ENCODE measurements around the gene EXOC7. TPM values are rescaled to one million over a fixed set of nuclear protein-coding genes. Genes with fewer than 3 reads are reported as not detected.
A peak's percentile ranks its signal among the peaks of the same experiment; 100 is the strongest.

Gene EXOC7
- total RNA-seq, 1 donor from 2014 or later, result 80.1 TPM

GRCh38 chr17:76135810-76136188 lies 32.2 kb upstream of the EXOC7 start:
- Histone ChIP-seq H3K4me3 (ENCODE audit: low read depth, low read length) (no peak overlapping the region), H3K36me3 (ENCODE audit: control insufficient read depth, insufficient read depth, low read length) (no peaks in the 10 kb centered on the region), H3K27me3 (ENCODE audit: control insufficient read depth, insufficient read depth, low read length) (peaks cover 23% of the 10 kb centered on the region)
- DNase-seq (ENCODE audit: low read depth), result no peak
- TF ChIP-seq, protein P1, sequence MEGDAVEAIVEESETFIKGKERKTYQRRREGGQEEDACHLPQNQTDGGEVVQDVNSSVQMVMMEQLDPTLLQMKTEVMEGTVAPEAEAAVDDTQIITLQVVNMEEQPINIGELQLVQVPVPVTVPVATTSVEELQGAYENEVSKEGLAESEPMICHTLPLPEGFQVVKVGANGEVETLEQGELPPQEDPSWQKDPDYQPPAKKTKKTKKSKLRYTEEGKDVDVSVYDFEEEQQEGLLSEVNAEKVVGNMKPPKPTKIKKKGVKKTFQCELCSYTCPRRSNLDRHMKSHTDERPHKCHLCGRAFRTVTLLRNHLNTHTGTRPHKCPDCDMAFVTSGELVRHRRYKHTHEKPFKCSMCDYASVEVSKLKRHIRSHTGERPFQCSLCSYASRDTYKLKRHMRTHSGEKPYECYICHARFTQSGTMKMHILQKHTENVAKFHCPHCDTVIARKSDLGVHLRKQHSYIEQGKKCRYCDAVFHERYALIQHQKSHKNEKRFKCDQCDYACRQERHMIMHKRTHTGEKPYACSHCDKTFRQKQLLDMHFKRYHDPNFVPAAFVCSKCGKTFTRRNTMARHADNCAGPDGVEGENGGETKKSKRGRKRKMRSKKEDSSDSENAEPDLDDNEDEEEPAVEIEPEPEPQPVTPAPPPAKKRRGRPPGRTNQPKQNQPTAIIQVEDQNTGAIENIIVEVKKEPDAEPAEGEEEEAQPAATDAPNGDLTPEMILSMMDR (IDR thresholded peaks at IDR 0.05; ENCODE audit: insufficient read depth, low read length, poor library complexity, severe bottlenecking), result no peak

DNA sequence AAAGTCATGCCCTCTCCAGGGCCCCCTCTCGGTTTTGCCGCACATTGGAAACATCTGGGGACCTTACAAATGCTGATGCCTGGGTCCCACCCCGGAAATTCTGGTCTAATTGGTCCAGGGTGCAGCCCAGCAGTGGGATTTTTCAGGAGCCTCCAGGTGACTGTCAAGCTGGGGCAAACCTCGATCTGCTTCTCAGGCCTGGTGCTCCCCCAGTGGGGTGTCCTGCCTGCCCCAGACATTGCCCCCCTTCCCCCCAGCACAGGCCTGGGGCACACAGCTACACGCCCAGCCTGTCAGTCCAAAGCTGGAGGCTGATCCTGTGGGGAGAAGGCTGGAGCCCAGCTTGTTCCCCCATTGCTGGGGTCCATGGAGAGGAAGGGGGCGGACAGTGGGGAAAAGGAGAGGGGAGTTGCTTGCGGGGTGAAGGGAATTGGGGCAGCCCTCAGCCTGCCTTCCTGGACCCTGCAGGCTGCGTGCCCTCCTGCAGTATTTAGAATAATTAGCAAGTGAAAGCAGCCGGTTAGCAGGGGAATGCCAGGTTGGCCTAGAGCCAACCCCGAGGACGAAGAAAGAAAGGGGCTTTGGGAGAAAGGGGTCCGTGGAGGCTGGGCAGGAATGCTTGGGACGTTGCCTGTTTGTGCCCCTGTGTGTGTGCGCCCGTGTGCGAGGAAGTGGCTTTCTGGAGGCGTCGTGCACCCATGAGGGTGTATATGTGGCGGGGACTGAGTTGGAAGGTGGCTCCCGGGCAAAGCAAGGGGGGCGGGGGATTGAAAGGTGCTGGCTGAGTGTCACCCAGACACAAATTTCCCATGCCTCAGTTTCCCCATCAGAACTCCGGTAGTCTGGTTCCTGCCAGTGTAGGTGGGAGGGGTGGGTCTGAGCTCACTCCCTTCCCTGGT lies 31.6 kb upstream of the EXOC7 start:
- no peaks in the 10 kb centered on the region for H3K36me3 ChIP-seq (ENCODE audit: control insufficient read depth, insufficient read depth, low read length)
- no peak for DNase-seq (ENCODE audit: low read depth)
- no peak overlapping the region for H3K4me3 ChIP-seq (ENCODE audit: low read depth, low read length)
- peaks cover 17% of the 10 kb centered on the region for H3K27me3 ChIP-seq (ENCODE audit: control insufficient read depth, insufficient read depth, low read length)
- TF ChIP-seq, protein P1 (IDR thresholded peaks at IDR 0.05; ENCODE audit: insufficient read depth, low read length, poor library complexity, severe bottlenecking), result no peak

DNA sequence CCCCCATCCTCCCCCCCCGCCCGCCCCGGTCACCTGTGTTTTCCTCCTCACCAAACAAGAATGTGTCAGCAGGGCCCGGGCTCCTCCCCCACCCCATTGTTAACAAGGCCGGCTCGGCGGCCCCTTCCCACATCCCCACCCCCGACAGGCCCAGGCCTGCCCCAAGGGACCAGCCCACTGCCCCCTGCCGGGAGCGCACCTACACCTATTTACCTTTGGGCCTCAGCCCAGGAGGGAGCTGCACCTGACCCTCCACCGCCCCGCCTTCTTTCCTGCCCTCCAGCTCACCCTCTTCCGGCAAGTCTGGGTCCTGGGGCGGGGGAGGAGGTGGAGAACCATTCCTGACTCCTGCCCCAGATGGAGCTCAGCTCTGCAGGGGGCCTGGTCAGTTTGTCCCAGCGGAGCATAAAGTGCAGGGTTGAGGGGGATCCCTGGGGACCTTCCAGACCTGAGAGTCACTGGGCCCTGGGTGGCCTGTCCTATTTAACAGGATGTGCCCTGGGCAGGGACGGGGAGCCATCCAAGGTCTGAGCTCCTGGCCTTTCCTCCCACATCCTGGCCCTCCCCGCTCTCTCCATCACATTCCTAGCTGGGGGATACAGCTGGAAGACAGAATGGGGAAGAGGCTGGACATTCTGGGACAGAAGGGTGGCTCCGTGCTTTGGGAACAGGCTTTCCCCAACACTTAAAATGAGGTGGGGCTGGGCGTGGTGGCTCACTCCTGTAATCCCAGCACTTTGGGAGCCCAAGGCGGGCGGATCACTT lies 29.2 kb upstream of the EXOC7 start:
- peaks cover 6% of the 10 kb centered on the region for H3K27me3 ChIP-seq (ENCODE audit: control insufficient read depth, insufficient read depth, low read length)
- TF ChIP-seq, protein P1 (IDR thresholded peaks at IDR 0.05; ENCODE audit: insufficient read depth, low read length, poor library complexity, severe bottlenecking), result peak; percentile 15
- no peaks in the 10 kb centered on the region for H3K36me3 ChIP-seq (ENCODE audit: control insufficient read depth, insufficient read depth, low read length)
- DNase-seq (ENCODE audit: low read depth), result no peak
- no peak overlapping the region for H3K4me3 ChIP-seq (ENCODE audit: low read depth, low read length)

DNA sequence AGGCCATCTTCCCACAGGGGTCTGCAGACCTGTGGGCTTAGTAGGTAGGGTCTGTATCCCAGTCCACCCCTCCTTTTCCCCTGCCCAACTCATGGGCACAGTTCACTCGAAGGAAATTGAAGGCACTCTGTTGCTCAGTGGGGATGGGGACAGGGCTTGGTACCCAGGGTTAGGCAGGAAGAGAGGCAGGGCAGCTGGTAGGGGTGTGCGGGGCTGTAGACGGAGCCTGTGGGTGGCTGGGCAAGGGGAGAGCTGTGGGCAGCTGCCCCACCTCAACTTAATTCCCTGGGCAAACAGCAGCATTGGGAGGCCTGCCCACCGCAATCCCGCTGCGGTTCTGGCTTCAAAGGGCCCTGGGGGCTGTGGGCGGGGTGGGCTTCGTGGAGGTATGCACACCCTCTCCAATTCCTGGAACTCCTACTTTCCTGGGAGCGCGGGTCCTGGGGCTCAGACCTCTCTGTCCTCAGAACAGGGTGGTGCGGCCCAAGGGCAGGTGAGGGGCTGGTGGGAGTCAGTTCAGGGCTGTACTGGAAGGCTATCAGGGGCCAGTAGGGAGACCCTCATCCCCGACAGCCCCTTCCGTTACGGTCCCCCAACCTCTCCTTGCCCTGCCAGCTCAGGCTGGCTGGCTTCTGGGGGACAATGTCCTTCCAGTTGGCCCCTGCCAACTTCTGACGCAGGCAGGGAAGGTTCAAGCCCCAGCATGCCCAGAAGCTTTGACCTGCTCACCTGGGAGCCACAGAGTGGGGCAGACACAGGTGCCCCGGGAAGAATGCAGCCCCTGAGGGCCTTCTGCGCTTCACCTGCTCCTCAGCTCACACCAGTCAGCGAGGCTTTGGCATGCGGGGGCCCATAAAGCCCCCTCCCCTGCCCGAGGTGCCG lies 28.3 kb upstream of the EXOC7 start:
- Histone ChIP-seq H3K36me3 (ENCODE audit: control insufficient read depth, insufficient read depth, low read length) (no peaks in the 10 kb centered on the region), H3K4me3 (ENCODE audit: low read depth, low read length) (no peak overlapping the region), H3K27me3 (ENCODE audit: control insufficient read depth, insufficient read depth, low read length) (peaks cover 6% of the 10 kb centered on the region)
- no peak for DNase-seq (ENCODE audit: low read depth)
- TF ChIP-seq, protein P1 (IDR thresholded peaks at IDR 0.05; ENCODE audit: insufficient read depth, low read length, poor library complexity, severe bottlenecking), result no peak

- TF ChIP-seq, protein P1 (IDR thresholded peaks at IDR 0.05; ENCODE audit: insufficient read depth, low read length, poor library complexity, severe bottlenecking), result no peak
- H3K4me3 ChIP-seq (ENCODE audit: low read depth, low read length), result no peak overlapping the region
- H3K36me3 ChIP-seq (ENCODE audit: control insufficient read depth, insufficient read depth, low read length), result no peaks in the 10 kb centered on the region
- DNase-seq (ENCODE audit: low read depth), result no peak
- peaks cover 6% of the 10 kb centered on the region for H3K27me3 ChIP-seq (ENCODE audit: control insufficient read depth, insufficient read depth, low read length)
Measured at GRCh38 chr17:76131051-76131691, 27.6 kb upstream of the EXOC7 start.
